HG03342 (cell line): ENCODE data around the gene TFAM.
"Not testable (repeated sequence)": the region's sequence is repeated elsewhere in the genome, so short reads cannot be mapped to it uniquely, and the experiment has no call there.

Experiments
- ATAC-seq: cut with Tn5 transposase; IDR thresholded peaks from one replicate; pipeline ENCODE4 v1.9.1; 2021; ENCODE audit warnings: mild to moderate bottlenecking, moderate library complexity; ENCODE audit not compliant: unreplicated experiment

TFAM gene

DNA sequence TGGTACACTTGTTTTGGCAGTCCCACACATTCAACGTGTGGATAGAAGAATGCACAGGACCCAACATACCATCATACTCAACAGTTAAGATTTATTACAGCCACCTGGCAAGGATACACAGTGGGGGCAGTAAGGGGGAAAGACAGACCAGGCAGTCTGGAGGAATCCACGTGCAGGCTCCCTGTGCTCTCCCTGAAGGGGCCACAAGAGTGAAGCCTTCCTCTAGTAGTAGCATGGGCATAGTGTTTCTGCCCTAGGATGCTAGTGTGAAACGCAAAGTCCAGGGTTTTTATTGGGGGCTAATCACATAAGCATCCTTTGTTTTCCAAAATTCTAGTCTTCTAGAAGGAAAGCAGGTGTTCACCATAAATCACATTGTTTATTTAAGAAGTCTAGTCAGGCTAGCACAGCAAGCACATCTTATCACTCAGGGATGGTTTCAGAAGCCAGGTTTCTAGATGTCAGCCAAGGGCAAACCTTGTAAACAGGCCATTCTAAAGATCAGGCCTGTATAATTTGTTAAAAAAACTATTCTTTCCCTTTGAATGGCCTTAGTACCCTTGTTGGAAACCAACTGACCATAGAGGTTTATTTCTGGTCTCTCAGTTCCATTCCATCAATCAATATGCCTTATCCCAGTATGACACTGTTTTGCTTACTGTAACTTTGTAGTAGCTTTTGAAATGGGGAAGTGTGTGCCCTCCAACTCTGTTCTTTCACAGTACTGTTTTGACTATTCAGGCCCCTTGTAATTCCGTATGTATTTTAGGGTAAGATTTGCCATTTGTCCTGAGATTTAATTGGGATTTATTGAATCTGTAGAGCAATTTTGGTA is 12.4 kb upstream of the TFAM start:
- peak; percentile 79 for ATAC-seq

DNA sequence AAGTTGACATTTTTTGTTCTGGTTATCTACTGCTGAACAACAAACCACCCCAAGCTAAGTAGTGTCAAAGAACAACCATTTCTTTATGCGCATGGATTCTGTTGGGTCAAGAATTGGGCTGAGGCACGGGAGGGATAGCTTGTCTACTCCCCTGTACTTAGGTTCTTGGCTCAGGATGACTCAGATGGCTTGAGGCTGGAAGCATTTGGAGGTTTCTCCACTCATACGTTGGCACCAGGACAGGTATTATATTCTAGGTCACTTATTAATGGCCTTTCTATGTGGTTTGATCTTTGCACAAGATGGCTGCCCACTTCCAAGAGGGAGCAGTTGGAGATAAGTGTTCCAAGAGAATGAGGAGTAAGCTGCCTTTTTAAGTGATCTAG is 11.8 kb upstream of the TFAM start:
- peak; percentile 10 for ATAC-seq

DNA sequence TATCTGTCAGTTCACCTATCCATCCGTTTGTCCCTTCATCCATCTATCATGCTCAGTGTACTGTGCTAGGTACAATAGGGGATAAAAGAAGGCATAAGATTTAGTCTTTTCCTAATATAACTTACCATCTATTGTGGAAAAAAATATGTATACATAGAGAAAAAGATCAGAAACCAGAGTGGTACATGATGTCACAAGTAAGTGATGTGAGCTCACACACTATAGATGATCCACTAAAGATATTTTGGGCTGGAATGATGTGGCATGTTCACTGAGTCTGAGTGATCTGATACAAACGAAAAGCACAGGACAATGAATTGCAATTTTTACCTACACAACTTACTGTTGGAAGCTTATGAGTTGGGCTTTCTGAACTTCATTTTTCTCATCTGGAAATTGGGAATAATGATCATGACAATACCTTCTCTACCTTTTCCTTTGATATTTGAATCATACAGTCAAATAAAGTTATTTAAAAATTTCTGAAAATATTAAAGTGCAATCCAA is 2.7 kb upstream of the TFAM start:
- no peak for ATAC-seq

DNA sequence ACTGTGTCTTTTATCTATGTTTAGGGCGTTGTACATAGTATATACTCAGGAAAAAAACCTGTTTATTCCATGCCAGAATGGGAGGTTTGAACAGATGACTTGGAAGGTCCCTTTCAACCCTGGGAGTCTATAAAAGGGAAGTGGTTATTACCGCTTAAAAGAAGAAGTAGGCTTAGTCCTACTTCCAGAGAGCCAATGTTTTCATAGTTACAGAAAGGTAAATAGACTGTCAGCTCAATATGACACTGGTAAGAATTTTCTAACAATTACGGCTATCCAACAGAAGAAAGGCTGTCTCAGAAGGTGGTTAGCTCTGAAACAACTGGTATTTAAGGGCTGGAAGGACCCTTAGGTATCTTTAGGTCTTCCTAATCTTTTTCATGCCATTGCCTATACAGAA is 1.1 kb upstream of the TFAM start:
- peak; percentile 80 for ATAC-seq

DNA sequence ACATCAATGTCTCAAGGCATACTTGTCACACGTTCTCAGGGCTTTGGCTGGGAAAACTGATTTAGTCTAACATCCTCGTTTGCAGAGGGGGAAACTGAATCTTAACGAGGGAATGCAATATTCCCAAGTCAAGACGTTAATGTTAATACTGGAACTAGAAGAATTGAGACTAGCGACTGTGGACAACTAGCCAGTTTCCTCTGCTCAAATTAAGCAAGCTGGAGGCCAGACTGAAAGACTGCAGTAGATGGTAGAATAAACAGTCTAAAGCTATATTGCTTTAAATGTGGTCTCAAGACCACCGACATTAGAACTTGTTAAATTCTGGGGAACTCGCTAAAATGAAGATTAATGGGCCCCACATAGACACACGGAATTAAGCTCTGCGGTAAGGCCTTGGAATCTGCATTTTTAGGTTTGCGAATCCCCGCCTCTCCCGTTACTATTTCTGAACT is 639 bp upstream of the TFAM start:
- ATAC-seq = peak; percentile 1

DNA sequence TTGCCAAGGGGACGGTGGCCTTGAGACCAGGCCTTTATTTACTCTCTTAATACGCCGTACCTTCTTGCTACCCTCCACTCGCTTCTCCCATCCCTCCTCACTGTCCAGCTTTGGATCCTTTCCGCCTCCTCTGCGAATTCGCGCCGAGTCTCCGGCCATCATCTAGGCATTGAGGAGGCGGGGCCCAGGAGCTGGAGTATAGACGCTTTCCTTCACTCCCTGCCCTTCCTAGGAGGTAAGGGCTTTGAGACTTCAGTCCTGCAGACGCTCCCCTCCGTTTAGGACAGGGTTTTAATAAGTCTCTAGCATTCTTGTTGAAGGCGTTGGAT is 538 bp downstream of the TFAM start:
- no peak for ATAC-seq

DNA sequence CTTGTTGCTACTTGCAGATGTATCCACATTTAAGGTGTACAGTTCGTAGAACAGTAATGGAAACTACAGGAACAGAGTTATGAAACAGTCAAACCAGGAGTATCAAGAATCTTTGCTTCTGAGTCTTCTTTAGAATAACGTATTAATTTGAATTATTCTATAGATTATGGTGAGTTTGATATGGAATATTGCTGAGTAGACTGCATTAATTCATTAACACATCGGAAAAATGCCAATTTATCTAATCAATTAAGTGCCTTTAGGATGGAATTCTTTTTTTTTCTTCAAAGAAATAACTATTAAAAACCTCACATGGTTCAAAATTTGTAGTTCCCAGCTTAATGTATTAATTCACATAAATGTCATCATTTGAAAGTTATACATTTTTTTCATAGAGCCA is 3.8 kb downstream of the TFAM start:
- no peak for ATAC-seq

DNA sequence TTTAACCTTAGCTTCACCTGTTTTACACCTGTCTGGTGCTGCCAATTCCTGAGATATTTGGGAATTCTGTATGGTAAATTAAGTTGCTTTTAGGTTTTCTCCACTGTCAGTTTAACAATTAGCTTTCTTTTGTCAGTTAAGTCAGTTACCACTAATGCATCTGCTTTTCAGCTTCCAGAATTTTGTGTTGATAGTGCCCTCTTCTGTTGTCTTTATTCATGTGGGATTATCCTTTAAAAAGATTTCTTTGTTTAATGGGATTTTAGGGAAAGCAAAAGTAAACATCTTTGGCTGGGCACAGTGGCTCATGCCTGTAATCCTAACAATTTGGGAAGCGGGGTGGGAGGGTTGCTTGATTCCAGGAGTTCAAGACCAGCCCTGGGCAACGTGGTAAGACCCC is 8.1 kb downstream of the TFAM start:
- no peak for ATAC-seq

DNA sequence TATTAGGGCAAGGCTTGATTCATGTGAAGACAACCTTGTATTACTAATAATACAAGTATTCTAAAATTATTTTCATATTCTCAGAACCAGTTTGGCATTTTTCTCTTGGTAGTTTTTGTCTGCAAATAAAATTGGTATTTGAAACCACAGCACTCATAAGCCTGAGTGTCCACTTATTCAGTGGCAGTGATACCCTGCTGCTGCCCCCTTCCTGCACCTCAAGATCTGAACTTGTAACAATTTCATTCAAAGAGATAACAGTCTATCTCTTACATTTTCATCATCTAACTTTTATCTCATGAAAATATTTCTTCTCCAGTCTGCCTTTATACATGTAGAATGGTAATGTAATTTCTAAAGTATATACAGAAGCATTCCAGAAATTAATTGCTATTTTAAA is 9.3 kb downstream of the TFAM start:
- no peak for ATAC-seq

DNA sequence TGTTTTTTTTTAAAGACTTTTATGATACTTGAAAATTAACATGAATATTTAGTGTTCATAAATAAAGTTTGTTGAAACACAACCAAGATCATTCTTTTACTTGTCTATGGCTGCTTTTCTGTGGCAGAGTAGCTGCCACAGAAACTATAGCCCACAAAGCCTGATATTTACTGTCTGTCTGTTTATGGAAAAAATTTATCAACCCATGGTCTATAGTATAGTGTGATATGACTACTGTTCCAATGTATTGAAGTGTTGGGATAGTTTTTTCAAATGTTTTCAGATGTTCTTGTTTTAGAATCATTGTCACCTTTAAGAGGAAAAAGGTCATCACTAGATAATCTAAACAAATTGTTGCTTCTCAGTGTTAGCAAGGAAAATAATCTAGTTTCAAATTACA is 10.8 kb downstream of the TFAM start:
- no peak for ATAC-seq

DNA sequence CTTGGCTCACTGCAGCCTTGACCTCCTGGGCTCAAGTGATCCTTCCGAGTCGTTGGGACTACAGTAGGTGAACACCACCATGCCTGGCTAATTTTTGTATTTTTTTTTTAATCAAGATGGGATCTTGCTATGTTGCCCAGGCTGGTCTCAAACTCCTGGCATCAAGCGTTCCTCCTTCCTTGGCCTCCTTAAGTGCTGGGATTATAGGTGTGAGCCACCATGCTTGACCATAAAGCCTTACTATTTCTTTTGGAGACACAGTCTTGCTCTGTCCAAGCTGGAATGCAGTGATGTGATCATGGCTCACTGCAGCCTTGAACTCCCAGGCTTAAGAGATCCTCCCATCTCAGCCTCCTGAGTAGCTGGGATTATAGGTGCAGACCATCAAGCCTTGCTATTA is 12.6 kb downstream of the TFAM start:
- ATAC-seq = no peak

DNA sequence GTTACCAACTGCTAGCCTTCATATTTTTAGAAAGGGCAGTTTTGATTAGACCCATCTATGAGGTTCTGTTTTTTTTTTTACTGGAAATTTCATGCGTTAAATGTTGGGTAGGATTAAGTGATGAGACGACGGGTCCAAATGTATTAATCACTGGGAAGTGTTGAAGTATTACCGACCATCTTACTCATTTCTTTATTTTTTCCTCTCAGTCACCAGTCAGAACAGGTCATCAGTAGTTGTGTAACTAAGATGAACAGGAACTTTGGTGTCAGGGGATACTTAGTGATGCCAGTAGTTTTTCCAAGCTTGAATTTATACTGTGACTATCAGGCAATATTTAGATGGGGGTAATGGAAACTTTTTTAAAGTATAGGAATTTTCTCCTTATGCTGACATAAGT is 14.2 kb downstream of the TFAM start:
- no peak for ATAC-seq

DNA sequence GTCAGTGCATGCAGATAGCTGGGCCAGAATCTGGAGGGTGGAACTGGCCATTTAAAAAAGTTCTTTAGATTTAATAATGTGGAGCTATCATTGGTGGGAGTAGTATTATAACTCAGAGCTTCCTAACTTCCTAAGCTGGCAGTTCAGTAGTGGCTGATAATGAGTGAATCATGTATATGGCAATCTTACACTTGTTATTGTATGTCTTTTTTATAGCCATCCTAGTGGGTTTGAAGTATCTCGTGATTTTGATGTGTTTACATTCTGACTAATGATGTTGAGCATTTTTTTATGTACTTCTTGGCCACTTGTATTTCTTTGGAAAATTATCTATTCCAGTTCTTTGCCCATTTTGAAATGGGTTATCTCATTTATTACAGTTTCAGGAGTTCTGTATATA is 15.4 kb downstream of the TFAM start:
- no peak for ATAC-seq

DNA sequence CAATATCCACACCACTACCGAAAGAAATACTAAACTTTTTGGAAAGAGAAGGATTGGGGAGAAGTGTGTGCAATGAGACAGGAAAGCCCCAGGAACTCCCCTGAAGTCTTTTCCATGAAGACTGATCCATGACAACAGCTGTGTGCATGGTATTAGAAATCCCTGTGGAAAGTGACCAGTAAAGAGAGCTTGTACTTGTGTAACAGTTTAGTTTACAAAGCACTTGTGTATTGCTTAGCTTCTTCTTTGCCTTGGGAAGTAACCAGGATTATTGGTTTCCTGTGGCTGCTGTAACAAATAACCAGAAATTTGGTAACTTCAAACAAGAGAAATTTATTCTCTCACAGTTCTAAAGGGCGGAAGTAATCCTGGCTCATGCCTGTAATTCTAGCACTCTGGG is 18.8 kb downstream of the TFAM start:
- no peak for ATAC-seq

DNA sequence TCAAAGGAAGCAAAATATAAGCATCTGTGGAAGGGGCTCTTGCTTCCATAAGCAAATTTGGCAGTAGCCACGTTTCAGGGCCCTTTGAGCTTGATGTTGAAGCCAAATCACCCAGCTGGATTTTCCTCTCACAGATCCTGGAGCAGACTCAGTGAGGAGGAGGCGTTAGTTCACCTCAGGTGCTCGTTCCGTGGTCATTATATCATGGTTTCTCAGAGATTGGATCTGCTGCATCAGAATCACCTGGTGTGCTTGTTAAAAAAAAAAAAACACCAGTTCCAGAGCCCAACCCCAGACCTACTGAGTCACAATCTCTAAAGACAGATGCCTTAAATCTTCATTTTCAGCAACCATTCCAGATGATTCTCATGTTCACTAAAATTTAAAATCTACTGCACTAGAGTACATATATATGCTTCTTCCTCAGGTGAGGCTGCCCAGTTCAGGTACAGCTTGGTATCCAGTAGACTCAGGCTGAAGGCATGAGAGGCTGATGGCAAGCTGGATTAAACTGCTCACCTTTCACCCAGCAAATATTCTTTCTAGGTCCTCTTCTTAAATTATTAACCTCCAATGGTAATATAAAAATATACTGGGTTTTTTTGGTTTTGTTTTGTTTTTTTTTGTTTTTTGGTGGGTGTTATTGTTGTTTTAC is 24.9 kb downstream of the TFAM start:
- ATAC-seq = no peak

DNA sequence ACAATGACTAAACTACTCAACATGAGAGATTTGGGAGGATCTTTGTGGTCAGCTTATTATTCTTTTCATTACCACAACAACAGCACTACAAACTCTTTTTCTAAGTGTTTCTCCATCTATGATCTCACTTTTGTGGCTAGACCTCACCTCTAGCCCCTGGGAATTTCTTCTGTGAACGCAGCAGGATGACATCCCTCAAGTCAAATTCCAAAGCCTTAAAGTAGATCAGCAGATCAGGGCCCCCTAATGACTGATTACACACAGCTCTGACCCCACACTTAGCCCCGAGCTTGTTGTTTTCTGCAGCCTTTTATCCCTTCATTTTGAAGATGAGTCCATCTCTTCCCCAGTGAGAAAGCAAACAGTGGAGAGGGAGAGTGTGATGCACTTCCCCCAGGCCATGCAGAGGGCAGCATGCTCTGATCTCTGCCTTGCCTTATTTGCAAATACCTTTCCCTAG is 27.3 kb downstream of the TFAM start:
- ATAC-seq = no peak

DNA sequence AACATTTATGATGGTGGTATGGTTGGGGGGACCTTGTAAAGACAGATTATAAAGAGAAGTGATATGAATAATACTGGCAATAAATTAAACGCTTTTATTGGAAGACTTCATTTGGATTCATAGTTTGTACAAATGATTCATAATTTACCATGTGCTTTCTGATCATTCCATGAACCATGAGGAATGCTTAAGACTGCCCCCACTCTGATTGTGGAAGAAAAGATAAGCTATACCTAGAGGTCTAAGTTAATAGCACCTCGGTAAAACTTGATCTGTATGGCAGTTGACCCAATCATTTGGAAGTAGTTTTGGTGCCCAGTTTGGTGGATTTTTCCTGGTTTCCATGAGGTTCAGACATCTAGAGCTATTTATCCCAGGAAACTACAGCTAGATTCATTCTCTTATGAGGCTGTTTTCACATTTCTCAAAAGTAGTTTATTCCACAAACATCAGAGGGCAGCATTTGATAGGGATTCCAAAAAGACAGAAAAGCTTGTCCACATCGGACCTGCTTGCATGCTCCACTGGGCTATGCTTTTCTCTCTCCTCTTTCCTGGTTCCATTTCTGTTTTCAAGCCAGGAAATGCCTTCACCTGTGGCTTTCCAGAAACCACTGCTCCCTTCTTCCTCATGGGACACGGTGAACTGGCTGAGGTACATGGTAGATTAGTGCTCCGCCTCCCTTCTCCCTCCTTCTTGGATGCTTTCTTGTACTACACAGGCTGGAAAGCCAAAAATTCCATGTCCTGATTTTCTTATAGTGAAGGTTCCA is 29.2 kb downstream of the TFAM start:
- ATAC-seq = no peak

DNA sequence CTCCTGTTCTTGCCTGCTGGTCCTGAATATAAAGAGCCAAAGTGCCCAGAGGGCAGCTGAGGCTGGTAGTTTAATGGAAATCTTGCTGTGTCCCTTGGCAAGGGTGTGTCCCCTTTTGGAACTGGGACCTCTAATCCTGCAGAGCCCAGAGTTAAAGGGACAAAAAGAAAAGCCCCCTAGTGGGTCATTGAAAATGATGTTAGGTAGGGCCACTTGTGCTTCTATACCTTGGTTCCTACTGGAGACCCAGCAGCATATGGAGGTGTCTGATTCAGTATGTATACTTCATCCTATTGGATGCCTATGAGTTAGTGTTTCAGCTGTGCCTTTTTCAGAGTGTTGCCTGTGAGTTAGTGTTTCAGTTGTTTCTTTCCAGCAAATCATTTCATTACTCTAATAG is 30.5 kb downstream of the TFAM start:
- no peak for ATAC-seq

DNA sequence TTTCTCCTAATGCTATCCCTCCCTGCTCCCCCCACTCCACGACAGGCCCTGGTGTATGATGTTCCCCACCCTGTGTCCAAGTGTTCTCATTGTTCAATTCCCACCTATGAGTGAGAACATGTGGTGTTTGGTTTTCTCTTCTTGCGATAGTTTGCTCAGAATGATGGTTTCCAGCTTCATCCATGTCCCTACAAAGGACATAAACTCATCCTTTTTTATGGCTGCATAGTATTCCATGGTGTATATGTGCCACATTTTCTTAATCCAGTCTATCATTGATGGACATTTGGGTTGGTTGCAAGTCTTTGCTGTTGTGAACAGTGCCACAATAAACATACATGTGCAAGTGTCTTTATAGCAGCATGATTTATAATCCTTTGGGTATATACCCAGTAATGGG is 32.7 kb downstream of the TFAM start:
- not testable (repeated sequence) for ATAC-seq

DNA sequence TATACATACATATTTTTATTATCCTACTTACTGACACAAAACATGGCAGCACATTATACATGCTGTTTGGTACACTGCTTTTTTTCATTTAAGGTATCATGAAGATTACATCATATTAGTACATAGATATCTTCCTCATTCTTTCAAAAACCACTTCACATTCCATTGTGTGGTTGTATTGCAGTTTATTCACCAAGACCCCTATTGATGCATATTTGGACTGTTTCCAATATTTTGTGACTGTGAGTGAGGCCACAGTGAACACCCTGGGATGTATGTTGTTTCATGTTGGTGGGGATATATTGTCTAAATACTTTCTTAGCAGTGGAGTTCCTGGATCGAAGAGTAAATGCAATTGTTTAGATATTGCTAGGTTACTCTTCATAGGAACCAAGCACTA is 39.0 kb downstream of the TFAM start:
- no peak for ATAC-seq

DNA sequence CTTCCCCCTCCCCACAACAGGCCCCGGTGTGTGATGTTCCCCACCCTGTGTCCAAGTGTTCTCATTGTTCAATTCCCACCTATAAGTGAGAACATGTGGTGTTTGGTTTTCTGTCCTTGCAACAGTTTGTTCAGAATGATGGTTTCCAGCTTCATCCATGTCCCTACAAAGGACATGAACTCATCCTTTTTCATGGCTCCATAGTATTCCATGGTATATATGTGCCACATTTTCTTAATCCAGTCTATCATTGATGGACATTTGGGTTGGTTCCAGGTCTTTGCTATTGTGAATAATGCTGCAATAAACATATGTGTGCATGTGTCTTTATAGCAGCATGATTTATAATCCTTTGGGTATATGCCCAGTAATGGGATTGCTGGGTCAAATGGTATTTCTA is 43.2 kb downstream of the TFAM start:
- ATAC-seq = not testable (repeated sequence)

DNA sequence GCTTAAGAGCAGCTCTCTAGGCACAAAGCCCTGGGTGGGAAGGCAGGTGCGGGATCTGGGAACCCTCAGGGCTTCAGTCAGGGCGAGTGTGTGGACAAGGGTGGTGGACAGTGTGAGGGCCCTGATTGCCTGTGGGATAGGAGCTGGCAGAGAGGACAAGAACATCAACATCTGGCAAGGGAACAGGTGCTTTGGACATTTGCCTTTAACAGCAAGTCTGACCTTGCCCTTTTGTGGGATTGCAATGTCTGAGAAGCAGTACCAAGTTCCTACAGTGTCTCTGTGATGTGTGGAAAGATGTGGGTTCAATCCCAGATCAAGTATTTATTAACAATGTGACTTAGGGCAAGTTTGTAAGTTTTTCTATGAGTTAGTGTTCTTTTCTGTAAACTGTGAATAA is 46.7 kb downstream of the TFAM start:
- no peak for ATAC-seq
